GM12875 (cell line): Measurements from ENCODE around the gene GRAP2.

Source experiments
- H3K4me3 ChIP-seq: one replicate; pipeline ENCODE4 v1.5.1; 2011; ENCODE audit warnings: low read depth, low read length, control low read depth
- CTCF ChIP-seq: IDR thresholded peaks from 2 replicates; pipeline ENCODE4 v1.5.1; 2011; ENCODE audit warnings: low read depth, mild to moderate bottlenecking, control low read depth, inconsistent platforms, low read length, moderate library complexity, borderline replicate concordance; ENCODE audit not compliant: insufficient read depth

The GRAP2 gene

DNA sequence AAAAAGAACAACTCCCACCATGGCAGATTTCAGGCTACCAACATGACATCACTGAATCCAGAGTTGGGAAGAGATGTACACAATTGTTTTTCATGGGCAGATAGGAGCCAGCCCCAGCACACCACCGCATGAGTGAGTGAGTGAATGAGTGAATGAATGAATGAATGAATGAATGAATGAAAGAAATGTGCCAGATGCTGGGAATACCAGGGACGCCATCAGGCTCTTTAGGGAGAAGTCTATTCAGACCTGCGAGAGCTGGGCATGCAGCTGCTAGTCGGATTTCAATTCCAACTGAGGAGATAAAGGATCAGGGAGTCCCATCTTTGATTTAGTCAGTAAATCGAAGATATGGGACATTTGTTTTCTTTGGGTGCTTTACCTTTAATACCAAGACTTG lies 78.6 kb downstream of the GRAP2 start:
- no peak for TF ChIP-seq CTCF
- H3K4me3 ChIP-seq: no peak overlapping the region

DNA sequence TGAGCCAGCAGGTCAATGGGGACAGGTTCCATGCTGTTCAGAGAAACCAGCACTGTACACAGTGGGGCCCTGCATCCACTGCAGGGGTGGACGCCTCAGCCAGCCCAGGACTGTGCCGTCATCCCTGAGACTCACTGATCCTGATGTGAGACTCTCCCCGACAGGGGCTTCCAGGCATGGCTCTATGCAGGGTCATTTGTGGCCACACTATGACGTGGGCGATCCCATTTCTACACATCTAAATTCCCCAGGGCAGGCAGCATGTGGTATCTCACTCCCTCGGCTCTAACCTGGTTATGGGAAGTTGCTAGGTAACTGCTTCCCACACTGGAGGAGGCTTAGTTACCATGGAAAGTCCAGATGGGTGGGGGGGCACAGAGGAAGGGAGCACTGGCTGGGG lies 79.7 kb downstream of the GRAP2 start:
- no peak for TF ChIP-seq CTCF
- H3K4me3 ChIP-seq: no peak overlapping the region

- TF ChIP-seq CTCF: no peak
- H3K4me3 ChIP-seq: no peak overlapping the region
Measured at GRCh38 chr22:39983346-39983745, 82.5 kb downstream of the GRAP2 start.

DNA sequence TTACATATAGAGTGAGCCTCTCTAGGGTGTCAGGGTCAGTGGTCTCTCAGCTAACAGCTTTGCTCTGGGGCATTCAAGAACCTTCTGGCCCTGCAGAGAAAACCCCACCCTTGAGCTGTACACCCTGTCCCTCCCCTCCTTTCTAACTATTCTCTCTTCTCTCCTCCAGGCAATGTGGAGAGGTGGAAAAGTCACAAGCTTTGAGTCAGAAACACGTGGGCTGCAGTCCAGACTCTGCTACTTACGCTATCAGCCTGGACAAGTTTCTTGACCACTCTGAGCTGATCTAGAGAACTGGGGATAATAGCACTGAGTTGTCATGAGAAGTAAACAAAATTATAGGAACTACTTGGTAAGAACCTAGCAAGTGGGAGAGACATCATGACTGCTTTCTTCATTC lies 83.1 kb downstream of the GRAP2 start:
- no peak for TF ChIP-seq CTCF
- H3K4me3 ChIP-seq: no peak overlapping the region

DNA sequence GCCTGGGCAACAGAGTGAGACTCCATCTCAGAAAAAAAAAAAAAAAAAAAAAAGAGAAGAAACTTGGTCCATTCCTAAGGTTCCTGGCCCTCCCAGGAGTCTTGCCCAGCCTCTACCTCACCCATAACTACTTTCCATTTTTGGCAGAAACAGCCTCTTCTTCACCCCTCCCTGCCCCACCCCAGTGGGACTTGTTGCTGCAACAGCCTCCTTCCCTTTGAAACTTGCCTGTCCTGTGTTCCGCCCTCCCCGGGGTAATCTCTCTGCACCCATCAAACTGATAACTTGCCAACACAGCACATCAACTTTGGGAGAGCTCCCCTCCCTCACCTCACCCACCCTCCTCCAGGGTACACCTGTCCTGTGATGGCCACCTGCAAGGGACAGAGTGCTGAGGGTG lies 83.9 kb downstream of the GRAP2 start:
- H3K4me3 ChIP-seq: no peak overlapping the region
- no peak for TF ChIP-seq CTCF

- no peak overlapping the region for H3K4me3 ChIP-seq
Measured at GRCh38 chr22:39985383-39986035, 84.6 kb downstream of the GRAP2 start.

More at GRCh38 chr22:39985383-39986035, 84.6 kb downstream of the GRAP2 start:
- no peak for TF ChIP-seq CTCF
